H1 (cell line): ENCODE results near the gene PLA2G4F. TPM values are rescaled to one million over a fixed set of nuclear protein-coding genes. Genes with fewer than 3 reads are reported as not detected.

Experiments used
- CTCF ChIA-PET: fragments of 300-600 bp; sonication (Branson Sonifier 250); formaldehyde crosslinking; loops from one replicate; lab custom pipeline; 2021; ENCODE audit not compliant: partially characterized antibody; lab: Charles Lee
- POLR2A ChIA-PET: fragments of 300-600 bp; sonication (Branson Sonifier 250); formaldehyde crosslinking; loops from one replicate; lab custom pipeline; 2021; ENCODE audit warnings: inconsistent platforms; ENCODE audit not compliant: partially characterized antibody; lab: Charles Lee
- DNase-seq, 2 experiments: peaks; one replicate each; pipeline versions ENCODE4 v3.0.0 to v3.0.0-alpha.2; 2010 to 2022; ENCODE audit warnings: low spot score in 2 of 2, low read depth in 1 of 2, mixed read lengths in 1 of 2
- FAIRE-seq: peaks from 2 replicates; lab custom pipeline; 2011; peaks lifted over from hg19 to GRCh38; lab: Jason Lieb, UNC
- H2AFZ ChIP-seq: 2 replicates; pipeline ENCODE4 v1.8.1; 2012; ENCODE audit warnings: low read length, inconsistent platforms
- H2AK5ac ChIP-seq: 2 replicates; pipeline ENCODE4 v1.6.1; 2013; ENCODE audit warnings: low read depth, low read length
- H2BK120ac ChIP-seq: replicated peaks from 2 replicates; pipeline ENCODE3; 2013; ENCODE audit warnings: low read depth, low read length, inconsistent platforms
- H2BK12ac ChIP-seq: 2 replicates; pipeline ENCODE4 v1.6.1; 2013; ENCODE audit warnings: low read depth, low read length
- H2BK15ac ChIP-seq: 2 replicates; pipeline ENCODE4 v1.6.1; 2013; ENCODE audit warnings: low read length
- H2BK20ac ChIP-seq: 2 replicates; pipeline ENCODE4 v1.6.1; 2013; ENCODE audit warnings: low read length
- H2BK5ac ChIP-seq: 2 replicates; pipeline ENCODE4 v1.6.1; 2013; ENCODE audit warnings: low read depth, low read length
- H3K14ac ChIP-seq: 2 replicates; pipeline ENCODE4 v1.6.1; 2013; ENCODE audit warnings: inconsistent platforms; ENCODE audit not compliant: insufficient read length
- H3K18ac ChIP-seq: 2 replicates; pipeline ENCODE4 v1.6.1; 2013; ENCODE audit warnings: low read length; ENCODE audit errors: extremely low read depth
- H3K23ac ChIP-seq: 2 replicates; pipeline ENCODE4 v1.6.1; 2013; ENCODE audit warnings: inconsistent platforms; ENCODE audit not compliant: insufficient read length
- H3K23me2 ChIP-seq: 2 replicates; pipeline ENCODE4 v1.6.1; 2013; ENCODE audit warnings: low read depth, low read length
- H3K27ac ChIP-seq: 2 replicates; pipeline ENCODE4 v1.6.1; 2011; ENCODE audit warnings: low read depth, low read length, inconsistent platforms
- H3K27me3 ChIP-seq, 4 experiments: replicated peaks in 1 of 4; 1 replicate in 1 of 4; 2 replicates in 3 of 4; pipeline versions ENCODE4 v1.6.1 to v1.8.1; 2011 to 2013; ENCODE audit warnings: low read length in 3 of 4, mild to moderate bottlenecking in 3 of 4, inconsistent platforms in 2 of 4, mixed read lengths in 2 of 4, moderate library complexity in 1 of 4; ENCODE audit not compliant: control insufficient read depth in 3 of 4, insufficient read depth in 3 of 4; ENCODE audit errors: extremely low read depth in 1 of 4
- H3K36me3 ChIP-seq, 4 experiments: 2 replicates each; pipeline versions ENCODE4 v1.6.1 to v1.8.1; 2011 to 2013; ENCODE audit warnings: mild to moderate bottlenecking in 4 of 4, low read length in 3 of 4, moderate library complexity in 2 of 4, control low read depth in 1 of 4, inconsistent platforms in 1 of 4; ENCODE audit not compliant: insufficient read depth in 4 of 4, control insufficient read depth in 2 of 4
- H3K4ac ChIP-seq: replicated peaks from 2 replicates; pipeline ENCODE3; 2013; ENCODE audit warnings: low read length, low read depth, mixed read lengths, inconsistent platforms; ENCODE audit not compliant: insufficient read length
- H3K4me1 ChIP-seq, 4 experiments: replicated peaks in 1 of 4; 1 replicate in 1 of 4; 2 replicates in 3 of 4; pipeline versions ENCODE4 v1.6.1 to v1.8.1; 2011 to 2013; ENCODE audit warnings: low read length in 3 of 4, inconsistent platforms in 2 of 4, mixed read lengths in 1 of 4; ENCODE audit not compliant: insufficient read depth in 4 of 4, control insufficient read depth in 3 of 4
- H3K4me2 ChIP-seq, 2 experiments: 2 replicates each; pipeline versions ENCODE4 v1.6.1 to v1.8.1; 2011 to 2013; ENCODE audit warnings: low read depth in 2 of 2, low read length in 2 of 2, control low read depth in 1 of 2, inconsistent platforms in 1 of 2, mild to moderate bottlenecking in 1 of 2; ENCODE audit not compliant: insufficient read depth in 1 of 2
- H3K4me3 ChIP-seq, 4 experiments: fragments of 200-600, 300-600 bp in 1 of 4; sonication (generic), shearing (Covaris generic), sonication (Bioruptor Twin) in 1 of 4; 2 replicates each; pipeline versions ENCODE4 v1.5.1 to v1.8.1; 2011 to 2016; ENCODE audit warnings: low read length in 4 of 4, low read depth in 3 of 4, control low read depth in 2 of 4, inconsistent platforms in 2 of 4, mild to moderate bottlenecking in 2 of 4, mixed read lengths in 1 of 4, moderate library complexity in 1 of 4; ENCODE audit not compliant: insufficient read depth in 2 of 4; ENCODE audit errors: extremely low read depth in 1 of 4
- H3K56ac ChIP-seq: replicated peaks from 2 replicates; pipeline ENCODE3; 2013; ENCODE audit warnings: low read depth, mild to moderate bottlenecking, mixed read lengths, low read length, inconsistent platforms; ENCODE audit not compliant: insufficient read length
- H3K79me1 ChIP-seq: 2 replicates; pipeline ENCODE4 v1.6.1; 2013; ENCODE audit warnings: low read depth, low read length, control low read depth
- H3K79me2 ChIP-seq, 2 experiments: 2 replicates each; pipeline versions ENCODE4 v1.6.1 to v1.8.1; 2012 to 2013; ENCODE audit warnings: low read length in 2 of 2, mild to moderate bottlenecking in 2 of 2, inconsistent platforms in 1 of 2; ENCODE audit not compliant: insufficient read depth in 2 of 2, control insufficient read depth in 1 of 2
- H3K9ac ChIP-seq, 4 experiments: replicated peaks in 1 of 4; 1 replicate in 1 of 4; 2 replicates in 3 of 4; pipeline versions ENCODE4 v1.6.1 to v1.8.1; 2011 to 2013; ENCODE audit warnings: low read depth in 3 of 4, low read length in 3 of 4, control low read depth in 2 of 4, mild to moderate bottlenecking in 2 of 4, moderate library complexity in 2 of 4, inconsistent platforms in 1 of 4; ENCODE audit errors: extremely low read depth in 1 of 4
- H3K9me3 ChIP-seq, 2 experiments: 2 replicates each; pipeline versions ENCODE4 v1.6.1 to v1.8.1; 2012 to 2013; ENCODE audit warnings: mild to moderate bottlenecking in 2 of 2, moderate library complexity in 2 of 2, control low read depth in 1 of 2, inconsistent platforms in 1 of 2, low read depth in 1 of 2, low read length in 1 of 2, mixed read lengths in 1 of 2; ENCODE audit not compliant: insufficient read depth in 2 of 2
- H4K20me1 ChIP-seq, 2 experiments: replicated peaks in 1 of 2; 2 replicates each; pipeline versions ENCODE3 to v1.8.1; 2011 to 2013; ENCODE audit warnings: inconsistent platforms in 2 of 2, low read length in 2 of 2, mild to moderate bottlenecking in 1 of 2; ENCODE audit not compliant: insufficient read depth in 2 of 2, control insufficient read depth in 1 of 2
- H4K5ac ChIP-seq: 2 replicates; pipeline ENCODE4 v1.6.1; 2013; ENCODE audit warnings: low read length, low read depth, mixed read lengths, inconsistent platforms; ENCODE audit not compliant: insufficient read length
- H4K8ac ChIP-seq: 2 replicates; pipeline ENCODE4 v1.8.0; 2013; ENCODE audit warnings: mild to moderate bottlenecking, moderate library complexity, low read length, inconsistent platforms; ENCODE audit not compliant: insufficient read depth; ENCODE audit errors: extremely low read depth
- H4K91ac ChIP-seq: replicated peaks from 2 replicates; pipeline ENCODE3; 2013; ENCODE audit warnings: low read length, mixed read lengths, inconsistent platforms; ENCODE audit not compliant: insufficient read length
- HDAC2 ChIP-seq, 2 experiments: fragments of 300-600 bp in 1 of 2; sonication (generic) in 1 of 2; IDR thresholded peaks; 2 replicates each; pipeline ENCODE4 v1.6.1; 2011 to 2012; ENCODE audit warnings: low read depth in 2 of 2, low read length in 2 of 2, mild to moderate bottlenecking in 2 of 2, moderate library complexity in 2 of 2, borderline replicate concordance in 1 of 2, inconsistent platforms in 1 of 2
- MAFK ChIP-seq: IDR thresholded peaks from 2 replicates; pipeline ENCODE4 v1.6.1; 2012; ENCODE audit warnings: low read depth, mild to moderate bottlenecking, improper control_type of control experiment, low read length
- NANOG ChIP-seq: IDR thresholded peaks from 2 replicates; pipeline ENCODE4 v1.6.1; 2011; ENCODE audit warnings: low read length, low read depth, mild to moderate bottlenecking, inconsistent platforms; ENCODE audit not compliant: insufficient read depth, poor library complexity, severe bottlenecking
- RBBP5 ChIP-seq: IDR thresholded peaks from 2 replicates; pipeline ENCODE4 v1.7.1; 2012; ENCODE audit warnings: low read depth, mild to moderate bottlenecking, inconsistent platforms, low read length, moderate library complexity, borderline replicate concordance
- SAP30 ChIP-seq: fragments of 300-600 bp; sonication (generic); IDR thresholded peaks from 2 replicates; pipeline ENCODE4 v1.7.1; 2012; ENCODE audit warnings: low read length, moderate library complexity, mild to moderate bottlenecking, inconsistent platforms; ENCODE audit not compliant: insufficient read depth, insufficient replicate concordance
- SIN3A ChIP-seq, 2 experiments: IDR thresholded peaks in 1 of 2; conservative IDR thresholded peaks in 1 of 2; 2 replicates each; pipeline ENCODE4 v1.6.1; 2011 to 2012; ENCODE audit warnings: low read length in 2 of 2, improper control_type of control experiment in 1 of 2, low read depth in 1 of 2, mild to moderate bottlenecking in 1 of 2
- SUZ12 ChIP-seq: fragments of 200-600 bp; sonication (generic); IDR thresholded peaks from 2 replicates; pipeline ENCODE4 v1.6.1; 2012; ENCODE audit warnings: mild to moderate bottlenecking, inconsistent platforms, low read length, moderate library complexity, mixed read lengths
- TAF7 ChIP-seq: optimal IDR thresholded peaks from 2 replicates; pipeline ENCODE3; 2011; ENCODE audit warnings: low read depth, mild to moderate bottlenecking, inconsistent platforms, low read length, moderate library complexity, borderline replicate concordance
- WGBS, 2 experiments: shearing (Covaris generic) in 1 of 2; methylation state at CpG; one replicate each; pipeline versions ENCODE4 v1.1.6 to v1.1.7; 2013 to 2015; ENCODE audit warnings: low lambda C conversion rate in 2 of 2, mixed read lengths in 2 of 2, inconsistent platforms in 1 of 2, low coverage in 1 of 2, missing lambda C conversion rate in 1 of 2; ENCODE audit not compliant: insufficient replicate concordance in 2 of 2, insufficient coverage in 1 of 2, insufficient read length in 1 of 2; ENCODE audit errors: extremely low coverage in 1 of 2, missing lambda C conversion rate in 1 of 2; 5-methylcytosine and 5-hydroxymethylcytosine counted together
- polyA plus RNA-seq, 7 experiments: library from polyadenylated mRNA; depleted of rRNA in 3 of 7; stranded (reverse) in 5 of 7; unstranded in 2 of 7; fragments of >200 nt in 5 of 7; fragments of 200-250 nt in 2 of 7; gene quantifications; 1 replicate in 5 of 7; 2 replicates in 1 of 7; 4 replicates in 1 of 7; pipeline versions ENCODE4 v1.2.1 to v1.2.3, GENCODE V29; 2011 to 2013; ENCODE audit warnings: missing spikeins in 2 of 7, mixed read lengths in 2 of 7
- total RNA-seq: library from RNA; stranded (reverse); fragmentation: NEBNext Ultra II Directional; extraction: Animal tissue kit (Norgen Biotek cat#: 25700); gene quantifications from 2 replicates; pipeline ENCODE4 v1.2.1, GENCODE V29; 2021
- TF ChIP-seq, protein P1 (sequence below): IDR thresholded peaks from 2 replicates; pipeline ENCODE4 v1.6.1; 2011; ENCODE audit warnings: low read length, improper control_type of control experiment

PLA2G4F gene
- total and polyA plus RNA-seq, 2 of the 8 experiments (the other 6 are each of a cell fraction or from before 2014, with no cell fraction given), result not detected

DNA sequence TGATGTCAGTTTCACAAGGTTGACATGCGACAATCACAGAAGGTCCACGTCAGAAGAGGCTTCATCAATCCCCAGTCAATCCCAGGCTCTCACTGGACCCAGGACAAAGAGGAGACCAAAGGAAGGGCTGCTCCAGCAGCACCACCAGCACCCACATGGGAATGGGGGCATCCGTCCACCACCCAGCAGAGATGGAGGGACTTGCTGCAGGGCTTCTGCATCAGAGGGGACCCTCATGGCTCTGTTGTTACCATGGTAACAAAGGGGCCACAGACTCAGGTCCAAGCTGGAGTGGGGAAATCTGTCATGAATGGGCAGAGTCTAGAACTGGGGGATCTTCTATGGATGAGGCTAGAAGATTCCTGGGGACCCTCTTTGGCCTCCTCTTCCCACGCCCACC is 13.1 kb downstream of the PLA2G4F start:
- WGBS, 2 experiments, result 87% methylated on average over 3 of the region's 4 CpGs; no CpG with 5 or more reads in 1 of the 2 experiments
- POLR2A ChIA-PET, result no interaction called here
- Histone ChIP-seq H3K23ac (no peak overlapping the region), H4K20me1 (no peaks in the 10 kb centered on the region), H3K79me1 (no peaks in the 10 kb centered on the region), H4K91ac (no peak overlapping the region), H4K5ac (no peak overlapping the region), H2AFZ (no peak overlapping the region), H2BK12ac (no peak overlapping the region), H3K14ac (no peak overlapping the region), H3K23me2 (no peaks in the 10 kb centered on the region), H3K27ac (no peak overlapping the region), H3K4me1 (no peaks in the 10 kb centered on the region; a peak in 1 of 7 replicates), H2BK20ac (no peak overlapping the region), H2BK5ac (no peak overlapping the region), H3K4me2 (no peak overlapping the region), H3K9me3 (peaks cover 4 to 8% of the 10 kb centered on the region in 2 experiments; a peak in 1 of 4 replicates), H2BK15ac (no peak overlapping the region), H3K36me3 (no peaks in the 10 kb centered on the region), H3K79me2 (no peaks in the 10 kb centered on the region), H2AK5ac (no peak overlapping the region), H3K18ac (no peak overlapping the region), H3K4ac (no peak overlapping the region), H3K9ac (no peak overlapping the region), H4K8ac (no peak overlapping the region), H3K56ac (no peak overlapping the region), H2BK120ac (no peak overlapping the region), H3K27me3 (no peaks in the 10 kb centered on the region), H3K4me3 (no peak overlapping the region)
- TF ChIP-seq, protein P1, sequence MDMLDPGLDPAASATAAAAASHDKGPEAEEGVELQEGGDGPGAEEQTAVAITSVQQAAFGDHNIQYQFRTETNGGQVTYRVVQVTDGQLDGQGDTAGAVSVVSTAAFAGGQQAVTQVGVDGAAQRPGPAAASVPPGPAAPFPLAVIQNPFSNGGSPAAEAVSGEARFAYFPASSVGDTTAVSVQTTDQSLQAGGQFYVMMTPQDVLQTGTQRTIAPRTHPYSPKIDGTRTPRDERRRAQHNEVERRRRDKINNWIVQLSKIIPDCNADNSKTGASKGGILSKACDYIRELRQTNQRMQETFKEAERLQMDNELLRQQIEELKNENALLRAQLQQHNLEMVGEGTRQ, result no peak
- TF ChIP-seq SAP30, result no peak
- TF ChIP-seq TAF7, result no peak
- TF ChIP-seq NANOG, result no peak
- no peak for TF ChIP-seq HDAC2 (IDR thresholded peaks at IDR 0.05; ENCODE audit: borderline replicate concordance in 1 of 2, low read depth in 2 of 2, low read length in 2 of 2)
- TF ChIP-seq SIN3A (conservative IDR thresholded peaks at IDR 0.05 in 1 of 2, IDR thresholded peaks at IDR 0.05 in 1 of 2; ENCODE audit: low read depth in 1 of 2, low read length in 2 of 2), result no peak
- TF ChIP-seq RBBP5, result no peak
- TF ChIP-seq SUZ12, result no peak
- no peak for TF ChIP-seq MAFK
- FAIRE-seq, result no peak
- no peak for DNase-seq
- CTCF ChIA-PET, result interaction anchor here (1.2 to 22.6 kb wide), 8 partner anchors 7 to 241 kb away, joined by 3 to 416 read pairs (median 7); partner anchors contain the start of gene PLA2G4F
